Caco-2 (cell line): ENCODE data around the gene WSB2. TPM values are rescaled to one million over a fixed set of nuclear protein-coding genes. Genes with fewer than 3 reads are reported as not detected.

Experiments
- BruUV-seq: library from RNA; stranded (reverse); fragments of 400-500 nt; replicated peaks from 2 replicates; lab custom pipeline; 2021; lab: Mats Ljungman, UMichigan
- CTCF ChIA-PET: fragments of 300-600 bp; sonication (Branson Sonifier 250); formaldehyde crosslinking; loops from one replicate; lab custom pipeline; 2022; ENCODE audit warnings: antibody characterized with exemption; lab: Charles Lee
- POLR2A ChIA-PET: fragments of 300-600 bp; sonication (Branson Sonifier 250); formaldehyde crosslinking; loops from one replicate; lab custom pipeline; 2022; ENCODE audit warnings: antibody characterized with exemption; lab: Charles Lee
- DNase-seq, 2 experiments: peaks; one replicate each; pipeline versions ENCODE4 v3.0.0 to v3.0.0-alpha.2; 2020 to 2022
- H3K27me3 ChIP-seq: replicated peaks from 2 replicates; pipeline ENCODE4 v1.6.0; 2011; ENCODE audit warnings: low read length; ENCODE audit not compliant: control insufficient read depth, insufficient read depth
- H3K36me3 ChIP-seq: 2 replicates; pipeline ENCODE4 v1.5.1; 2011; ENCODE audit warnings: low read length; ENCODE audit not compliant: control insufficient read depth, insufficient read depth
- H3K4me1 ChIP-seq: fragments of 250-450 bp; sonication (Bioruptor Pico); 2 replicates; pipeline ENCODE4 v1.5.1; 2020; ENCODE audit warnings: mild to moderate bottlenecking
- H3K4me3 ChIP-seq: 2 replicates; pipeline ENCODE4 v1.5.1; 2011; ENCODE audit warnings: low read depth, mild to moderate bottlenecking, control low read depth, low read length
- H3K9me3 ChIP-seq: fragments of 250-450 bp; sonication (Bioruptor Pico); 2 replicates; pipeline ENCODE4 v1.5.1; 2020; ENCODE audit warnings: mild to moderate bottlenecking, moderate library complexity
- H3K27ac Mint-ChIP-seq: one replicate; pipeline ENCODE4 v1.8.0; 2022; ENCODE audit warnings: mixed read lengths; ENCODE audit not compliant: unreplicated experiment
- H3K27me3 Mint-ChIP-seq: one replicate; pipeline ENCODE4 v1.8.0; 2022; ENCODE audit warnings: mixed read lengths; ENCODE audit not compliant: insufficient read depth, unreplicated experiment
- H3K36me3 Mint-ChIP-seq: one replicate; pipeline ENCODE4 v1.8.0; 2022; ENCODE audit warnings: mild to moderate bottlenecking, mixed read lengths; ENCODE audit not compliant: insufficient read depth, unreplicated experiment
- H3K4me1 Mint-ChIP-seq: one replicate; pipeline ENCODE4 v1.8.0; 2022; ENCODE audit warnings: low read depth, mixed read lengths; ENCODE audit not compliant: unreplicated experiment
- H3K4me3 Mint-ChIP-seq: one replicate; pipeline ENCODE4 v1.8.0; 2022; ENCODE audit warnings: mild to moderate bottlenecking, moderate library complexity, mixed read lengths; ENCODE audit not compliant: unreplicated experiment
- H3K9me3 Mint-ChIP-seq: one replicate; pipeline ENCODE4 v1.8.0; 2022; ENCODE audit warnings: mixed read lengths; ENCODE audit not compliant: unreplicated experiment
- CTCF ChIP-seq, 2 experiments: fragments of 200-600 bp in 1 of 2; IDR thresholded peaks; 1 replicate in 1 of 2; 2 replicates in 1 of 2; pipeline versions ENCODE4 v1.5.1 to v1.8.0; 2011 to 2022; ENCODE audit warnings: antibody characterized with exemption in 1 of 2, control low read depth in 1 of 2, inconsistent platforms in 1 of 2, low read depth in 1 of 2, low read length in 1 of 2, mild to moderate bottlenecking in 1 of 2, moderate library complexity in 1 of 2; ENCODE audit not compliant: insufficient read depth in 1 of 2, severe bottlenecking in 1 of 2, unreplicated experiment in 1 of 2
- intact Hi-C: fragments of 100-400 bp; cut with micrococcal nuclease; formaldehyde crosslinking; loops from one replicate; pipeline ENCODE4 v1.10.0; 2022; ENCODE audit not compliant: unreplicated experiment
- total RNA-seq: library from RNA; stranded (reverse); gene quantifications from 2 replicates; pipeline ENCODE4 v1.2.3, GENCODE V29; 2022

Gene WSB2
- total RNA-seq, 1 experiment from 2014 or later = 36.7 TPM

GRCh38 chr12:118102609-118103008 is 41.6 kb upstream of the WSB2 start:
- Mint-ChIP-seq H3K27me3 (no peaks in the 10 kb centered on the region), H3K9me3 (no peaks in the 10 kb centered on the region), H3K4me3 (peak overlapping the region; percentile 83), H3K27ac (peak overlapping the region; percentile 64), H3K4me1 (peaks cover 6% of the 10 kb centered on the region), H3K36me3 (no peaks in the 10 kb centered on the region)
- ChIA-PET POLR2A (interaction anchor here (2.1 kb wide), 1 partner anchor 38 kb away, joined by 6 read pairs; no protein-coding TSS in a partner anchor), CTCF (interaction anchor here (1.8 kb wide), 1 partner anchor 18 kb away, joined by 5 read pairs; no protein-coding TSS in a partner anchor)
- peaks cover 37% of the 10 kb centered on the region for H3K4me1 ChIP-seq
- H3K36me3 ChIP-seq = no peaks in the 10 kb centered on the region
- DNase-seq = no peak
- BruUV-seq = TSS peak; percentile 60
- intact Hi-C loops = loop anchor here (2.0 kb wide), 1 partner anchor 40 kb away; no protein-coding TSS in a partner anchor
- H3K9me3 ChIP-seq = no peaks in the 10 kb centered on the region
- TF ChIP-seq CTCF (IDR thresholded peaks at IDR 0.05; ENCODE audit: insufficient read depth in 1 of 2, low read depth in 1 of 2, low read length in 1 of 2, severe bottlenecking in 1 of 2, unreplicated experiment in 1 of 2) = no peak
- H3K27me3 ChIP-seq = no peaks in the 10 kb centered on the region
- H3K4me3 ChIP-seq = peak overlapping the region; percentile 93

GRCh38 chr12:118102070-118102469 is 41.1 kb upstream of the WSB2 start:
- H3K9me3 ChIP-seq = no peaks in the 10 kb centered on the region
- peak overlapping the region; percentile 83 for H3K4me3 Mint-ChIP-seq
- H3K9me3 Mint-ChIP-seq = no peaks in the 10 kb centered on the region
- no peak overlapping the region for H3K4me3 ChIP-seq
- peaks cover 6% of the 10 kb centered on the region for H3K4me1 Mint-ChIP-seq
- no peaks in the 10 kb centered on the region for H3K27me3 ChIP-seq
- no peaks in the 10 kb centered on the region for H3K27me3 Mint-ChIP-seq
- BruUV-seq = no TSS peak
- DNase-seq = no peak
- ChIA-PET CTCF (no interaction called here), POLR2A (no interaction called here)
- intact Hi-C loops = loop anchor here (2.0 kb wide), 1 partner anchor 39 kb away; no protein-coding TSS in a partner anchor
- H3K36me3 ChIP-seq = no peaks in the 10 kb centered on the region
- no peaks in the 10 kb centered on the region for H3K36me3 Mint-ChIP-seq
- no peak overlapping the region for H3K27ac Mint-ChIP-seq
- peaks cover 35% of the 10 kb centered on the region for H3K4me1 ChIP-seq
- no peak for TF ChIP-seq CTCF (IDR thresholded peaks at IDR 0.05; ENCODE audit: insufficient read depth in 1 of 2, low read depth in 1 of 2, low read length in 1 of 2, severe bottlenecking in 1 of 2, unreplicated experiment in 1 of 2)

- Mint-ChIP-seq H3K9me3 (no peaks in the 10 kb centered on the region), H3K27ac (no peak overlapping the region), H3K4me1 (peaks cover 6% of the 10 kb centered on the region), H3K27me3 (no peaks in the 10 kb centered on the region), H3K36me3 (no peaks in the 10 kb centered on the region), H3K4me3 (no peak overlapping the region)
- H3K36me3 ChIP-seq = no peaks in the 10 kb centered on the region
- no peaks in the 10 kb centered on the region for H3K27me3 ChIP-seq
- TF ChIP-seq CTCF (IDR thresholded peaks at IDR 0.05; ENCODE audit: insufficient read depth in 1 of 2, low read depth in 1 of 2, low read length in 1 of 2, severe bottlenecking in 1 of 2, unreplicated experiment in 1 of 2) = no peak
- H3K4me1 ChIP-seq = peaks cover 33% of the 10 kb centered on the region
- H3K4me3 ChIP-seq = no peak overlapping the region
- intact Hi-C loops = no loop called here
- no TSS peak for BruUV-seq
- no peak for DNase-seq
- ChIA-PET CTCF (no interaction called here), POLR2A (no interaction called here)
- no peaks in the 10 kb centered on the region for H3K9me3 ChIP-seq
These were observed 40.1 kb upstream of the WSB2 start for GRCh38 chr12:118101051-118101450.
